GM18508 (cell line): ENCODE results near the gene TEKT5.
"Not testable (repeated sequence)": the region's sequence is repeated elsewhere in the genome, so short reads cannot be mapped to it uniquely, and the experiment has no call there.

Experiments
- ATAC-seq: cut with Tn5 transposase; IDR thresholded peaks from one replicate; pipeline ENCODE4 v1.9.1; 2021; ENCODE audit warnings: moderate number of reproducible peaks; ENCODE audit not compliant: insufficient read depth, unreplicated experiment

TEKT5 gene

GRCh38 chr16:10688291-10688690 lies 6.4 kb downstream of the TEKT5 start:
- no peak for ATAC-seq

- ATAC-seq = no peak
Measured at GRCh38 chr16:10685709-10686108, 9.0 kb downstream of the TEKT5 start.

- no peak for ATAC-seq
Measured at GRCh38 chr16:10684511-10685151, 10.1 kb downstream of the TEKT5 start.

GRCh38 chr16:10683170-10683569 lies 11.6 kb downstream of the TEKT5 start:
- no peak for ATAC-seq

GRCh38 chr16:10682604-10683003 lies 12.1 kb downstream of the TEKT5 start:
- no peak for ATAC-seq

- ATAC-seq = no peak
Measured at GRCh38 chr16:10681310-10682308, 13.1 kb downstream of the TEKT5 start.

GRCh38 chr16:10679921-10680320 lies 14.8 kb downstream of the TEKT5 start:
- no peak for ATAC-seq

GRCh38 chr16:10679441-10679840 lies 15.3 kb downstream of the TEKT5 start:
- not testable (repeated sequence) for ATAC-seq

- ATAC-seq = no peak
Measured at GRCh38 chr16:10678655-10679054, 16.1 kb downstream of the TEKT5 start.

GRCh38 chr16:10676284-10676683 lies 18.4 kb downstream of the TEKT5 start:
- ATAC-seq = no peak

- ATAC-seq = no peak
Measured at GRCh38 chr16:10675861-10676260, 18.9 kb downstream of the TEKT5 start.

- no peak for ATAC-seq
Measured at GRCh38 chr16:10675216-10675615, 19.5 kb downstream of the TEKT5 start.

- no peak for ATAC-seq
Measured at GRCh38 chr16:10671729-10672128, 23.0 kb downstream of the TEKT5 start.

GRCh38 chr16:10669791-10670190 lies 24.9 kb downstream of the TEKT5 start:
- ATAC-seq = no peak

- no peak for ATAC-seq
Measured at GRCh38 chr16:10668322-10669045, 26.2 kb downstream of the TEKT5 start.

- ATAC-seq = no peak
Measured at GRCh38 chr16:10667239-10667638, 27.5 kb downstream of the TEKT5 start.

- no peak for ATAC-seq
Measured at GRCh38 chr16:10666291-10666690, 28.4 kb downstream of the TEKT5 start.

GRCh38 chr16:10665166-10665565 lies 29.6 kb downstream of the TEKT5 start:
- no peak for ATAC-seq

- ATAC-seq = no peak
Measured at GRCh38 chr16:10664720-10665126, 30.0 kb downstream of the TEKT5 start.

GRCh38 chr16:10663744-10664143 lies 31.0 kb downstream of the TEKT5 start:
- ATAC-seq = no peak

- no peak for ATAC-seq
Measured at GRCh38 chr16:10663146-10663545, 31.6 kb downstream of the TEKT5 start.
